Vagina (tissue), 2 donors: ENCODE data around the gene PAFAH1B2. TPM values are rescaled to one million over a fixed set of nuclear protein-coding genes. Genes with fewer than 3 reads are reported as not detected.

Experiments
- DNase-seq, 2 donors: peaks; one replicate each; pipeline ENCODE4 v3.0.0-alpha.2; 2017; ENCODE audit errors: extremely low spot score in 2 of 2
- H3K27ac ChIP-seq: fragments of 200-600 bp; sonication (generic); one replicate; pipeline ENCODE4 v1.5.1; 2019
- H3K27me3 ChIP-seq: fragments of 200-600 bp; sonication (generic); one replicate; pipeline ENCODE4 v1.5.1; 2019
- H3K36me3 ChIP-seq, 2 donors: fragments of 200-600 bp; sonication (generic); one replicate each; pipeline ENCODE4 v1.5.1; 2017 to 2019
- H3K4me1 ChIP-seq: fragments of 200-600 bp; sonication (generic); one replicate; pipeline ENCODE4 v1.5.1; 2019
- H3K4me3 ChIP-seq, 2 donors: fragments of 200-600 bp; sonication (generic); 1 replicate in 1 of 2; 2 replicates in 1 of 2; pipeline ENCODE4 v1.5.1; 2016 to 2019
- H3K9me3 ChIP-seq: fragments of 200-600 bp; sonication (generic); one replicate; pipeline ENCODE4 v1.5.1; 2019
- CTCF ChIP-seq, 3 experiments: fragments of 450-650 bp in 2 of 3; fragments of 200-600 bp in 1 of 3; sonication (generic) in 1 of 3; IDR thresholded peaks; one replicate each; pipeline ENCODE4 v1.5.1; 2017 to 2019; ENCODE audit warnings: antibody characterized with exemption in 3 of 3, mild to moderate bottlenecking in 2 of 3, moderate library complexity in 2 of 3
- POLR2A ChIP-seq, 2 donors: fragments of 450-650 bp; IDR thresholded peaks; one replicate each; pipeline ENCODE4 v1.6.1; 2017; ENCODE audit warnings: antibody characterized with exemption in 2 of 2, mild to moderate bottlenecking in 2 of 2, moderate library complexity in 2 of 2
- POLR2AphosphoS5 ChIP-seq, 2 donors: sonication (generic); formaldehyde crosslinking; IDR thresholded peaks; one replicate each; pipeline ENCODE4 v1.9.0; 2017; ENCODE audit warnings: antibody characterized with exemption in 2 of 2, mild to moderate bottlenecking in 2 of 2, low read depth in 1 of 2; ENCODE audit not compliant: insufficient read depth in 1 of 2
- intact Hi-C: fragments of 100-400 bp; cut with DNase I; formaldehyde crosslinking; loops from one replicate; pipeline ENCODE4 v1.15.1; 2023
- total RNA-seq: library from RNA; depleted of rRNA; stranded (reverse); fragments of >200 nt; gene quantifications from one replicate; pipeline ENCODE4 v1.2.3, GENCODE V29; 2016

PAFAH1B2 gene
- total RNA-seq, 1 donor from 2014 or later, result 68.5 TPM

DNA sequence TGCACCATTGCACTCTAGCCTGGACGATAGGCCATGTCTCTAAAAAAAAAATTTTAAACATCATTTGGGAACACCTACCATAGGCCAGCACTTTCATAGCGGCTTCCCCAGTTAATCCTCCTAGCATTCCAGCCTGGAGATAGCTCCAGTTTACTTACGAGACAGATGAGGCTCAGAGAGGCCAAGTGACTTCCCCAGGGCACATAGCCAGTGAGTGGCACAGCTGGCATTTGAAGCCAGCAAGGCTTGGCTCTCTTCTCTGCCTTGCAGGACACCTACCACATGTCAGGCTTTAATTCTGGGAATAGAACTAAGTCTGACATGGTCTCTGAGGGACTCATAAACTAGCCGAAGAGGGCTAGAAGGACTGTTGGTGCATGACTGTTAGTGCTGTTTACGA lies 50.2 kb downstream of the PAFAH1B2 start:
- H3K9me3 ChIP-seq, result no peaks in the 10 kb centered on the region
- no peaks in the 10 kb centered on the region for H3K27me3 ChIP-seq
- TF ChIP-seq CTCF (IDR thresholded peaks at IDR 0.05) (no peak), POLR2AphosphoS5 (IDR thresholded peaks at IDR 0.05; ENCODE audit: insufficient read depth in 1 of 2, low read depth in 1 of 2) (no peak), POLR2A (IDR thresholded peaks at IDR 0.05) (no peak)
- H3K4me1 ChIP-seq, result peaks cover 21% of the 10 kb centered on the region
- no peak overlapping the region for H3K27ac ChIP-seq
- no peak overlapping the region for H3K4me3 ChIP-seq
- peaks cover 2 to 36% of the 10 kb centered on the region in 2 donors for H3K36me3 ChIP-seq
- no peak for DNase-seq
- intact Hi-C loops, result no loop called here

GRCh38 chr11:117195258-117195657 lies 51.2 kb downstream of the PAFAH1B2 start:
- Histone ChIP-seq H3K9me3 (no peaks in the 10 kb centered on the region), H3K27ac (no peak overlapping the region), H3K36me3 (peaks cover 2 to 26% of the 10 kb centered on the region in 2 donors), H3K4me1 (peaks cover 21% of the 10 kb centered on the region), H3K27me3 (no peaks in the 10 kb centered on the region), H3K4me3 (no peak overlapping the region)
- intact Hi-C loops, result no loop called here
- TF ChIP-seq POLR2AphosphoS5 (IDR thresholded peaks at IDR 0.05; ENCODE audit: insufficient read depth in 1 of 2, low read depth in 1 of 2), result no peak
- TF ChIP-seq CTCF (IDR thresholded peaks at IDR 0.05), result no peak
- no peak for TF ChIP-seq POLR2A (IDR thresholded peaks at IDR 0.05)
- DNase-seq, result no peak

- H3K27ac ChIP-seq, result no peak overlapping the region
- H3K4me1 ChIP-seq, result peaks cover 21% of the 10 kb centered on the region
- intact Hi-C loops, result no loop called here
- H3K36me3 ChIP-seq, result peaks cover 2 to 21% of the 10 kb centered on the region in 2 donors
- H3K9me3 ChIP-seq, result no peaks in the 10 kb centered on the region
- no peaks in the 10 kb centered on the region for H3K27me3 ChIP-seq
- TF ChIP-seq POLR2AphosphoS5 (IDR thresholded peaks at IDR 0.05; ENCODE audit: insufficient read depth in 1 of 2, low read depth in 1 of 2) (no peak), POLR2A (IDR thresholded peaks at IDR 0.05) (no peak), CTCF (IDR thresholded peaks at IDR 0.05) (no peak)
- no peak overlapping the region for H3K4me3 ChIP-seq
- no peak for DNase-seq
Observed at GRCh38 chr11:117195761-117196160, 51.7 kb downstream of the PAFAH1B2 start.

DNA sequence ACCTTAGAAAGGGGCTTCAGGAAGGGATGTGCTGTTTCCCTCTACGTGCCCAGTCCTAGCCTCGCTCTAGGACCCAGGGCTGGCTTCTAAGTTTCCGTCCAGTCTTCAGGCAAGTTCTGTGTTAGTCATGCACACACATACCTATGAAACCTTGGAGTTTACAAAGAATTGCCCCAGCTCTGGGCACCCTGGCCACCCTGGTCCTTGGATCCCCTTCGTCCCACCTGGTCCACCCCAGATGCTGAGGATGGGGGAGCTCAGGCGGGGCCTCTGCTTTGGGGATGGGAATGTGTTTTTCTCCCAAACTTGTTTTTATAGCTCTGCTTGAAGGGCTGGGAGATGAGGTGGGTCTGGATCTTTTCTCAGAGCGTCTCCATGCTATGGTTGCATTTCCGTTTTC lies 52.9 kb downstream of the PAFAH1B2 start:
- DNase-seq, result no peak
- no peak for TF ChIP-seq CTCF (IDR thresholded peaks at IDR 0.05)
- no peak for TF ChIP-seq POLR2A (IDR thresholded peaks at IDR 0.05)
- TF ChIP-seq POLR2AphosphoS5 (IDR thresholded peaks at IDR 0.05; ENCODE audit: insufficient read depth in 1 of 2, low read depth in 1 of 2), result no peak
- peaks cover under 1 to 17% of the 10 kb centered on the region in 2 donors for H3K36me3 ChIP-seq

DNA sequence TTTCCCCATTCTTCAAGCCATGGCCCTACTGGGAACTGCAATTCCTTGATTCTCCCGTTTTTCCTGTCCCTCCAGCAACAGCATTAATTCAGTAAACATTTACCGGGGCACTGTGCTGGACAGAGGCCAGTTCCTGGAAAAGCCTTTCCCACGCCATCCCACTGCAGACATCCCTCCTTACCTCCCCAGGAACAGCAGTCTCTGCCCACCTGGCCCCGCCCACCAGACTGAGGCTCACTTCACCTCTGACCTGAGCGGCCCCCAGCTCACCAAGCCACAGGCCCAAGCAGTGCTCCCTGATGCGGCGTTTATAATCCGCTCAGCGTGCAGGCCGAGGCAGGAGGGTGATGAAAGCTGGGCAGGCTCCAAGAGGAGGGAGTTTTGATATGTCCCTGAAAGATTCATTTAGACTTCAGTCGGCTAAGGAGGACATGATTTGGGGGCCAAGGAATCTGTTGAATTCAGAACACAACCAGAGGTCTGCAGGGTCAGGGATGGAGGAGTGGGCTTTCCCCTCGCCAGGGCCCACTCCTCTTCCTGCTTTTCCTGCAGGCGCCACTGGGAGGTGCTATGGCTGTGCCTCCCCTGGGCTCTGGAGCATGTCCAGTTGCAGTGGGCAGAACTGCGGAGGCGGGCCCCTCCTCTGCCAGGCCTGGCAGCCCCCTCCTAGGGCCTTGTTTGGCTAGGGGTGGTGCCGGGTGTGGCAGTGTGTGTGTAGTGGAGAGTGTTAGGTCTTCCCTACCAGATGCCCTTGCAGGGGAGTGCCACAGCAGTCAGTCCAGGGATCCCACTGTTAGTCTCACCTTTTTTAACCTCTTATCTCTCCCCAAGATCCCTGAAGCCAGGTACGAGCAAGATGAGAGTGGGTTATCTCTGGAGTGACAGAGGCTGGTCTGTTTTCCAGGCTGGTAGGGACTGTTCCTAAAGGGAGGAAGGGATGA lies 53.7 kb downstream of the PAFAH1B2 start:
- TF ChIP-seq POLR2AphosphoS5 (IDR thresholded peaks at IDR 0.05; ENCODE audit: insufficient read depth in 1 of 2, low read depth in 1 of 2), result peak in 1 of 2 donors; percentile 51
- peak in 1 of 3 experiments; percentile 26 for TF ChIP-seq CTCF (IDR thresholded peaks at IDR 0.05)
- no peak for TF ChIP-seq POLR2A (IDR thresholded peaks at IDR 0.05)
- Histone ChIP-seq H3K27me3 (no peaks in the 10 kb centered on the region), H3K9me3 (no peaks in the 10 kb centered on the region), H3K36me3 (peaks cover 0 to 10% of the 10 kb centered on the region in 2 donors), H3K27ac (peak overlapping the region; percentile 78), H3K4me1 (peaks cover 21% of the 10 kb centered on the region), H3K4me3 (peak overlapping the region; percentile 46 to 54)
- intact Hi-C loops, result loop anchor here (2.0 kb wide), 1 partner anchor 21 kb away; no protein-coding TSS in a partner anchor
- no peak for DNase-seq

More for the DNA sequence above, 52.9 kb downstream of the PAFAH1B2 start:
- Histone ChIP-seq H3K9me3 (no peaks in the 10 kb centered on the region), H3K27me3 (no peaks in the 10 kb centered on the region), H3K4me1 (peaks cover 21% of the 10 kb centered on the region), H3K4me3 (no peak overlapping the region), H3K27ac (peak overlapping the region; percentile 78)
- intact Hi-C loops, result no loop called here
